Suppressor macrophage (primary cell): ENCODE data around the gene COLQ.

Experiments
- DNase-seq, 4 experiments: peaks; one replicate each; pipeline ENCODE4 v3.0.0-alpha.2; 2020 to 2022

Gene COLQ

GRCh38 chr3:15454965-15455364, 66.5 kb downstream of the COLQ start:
- no peak for DNase-seq

GRCh38 chr3:15453991-15454625, 67.4 kb downstream of the COLQ start:
- DNase-seq: no peak

GRCh38 chr3:15453501-15453900, 68.0 kb downstream of the COLQ start:
- no peak for DNase-seq

GRCh38 chr3:15452961-15453360, 68.5 kb downstream of the COLQ start:
- no peak for DNase-seq

GRCh38 chr3:15452156-15452555, 69.3 kb downstream of the COLQ start:
- no peak for DNase-seq

GRCh38 chr3:15451216-15452113, 70.0 kb downstream of the COLQ start:
- DNase-seq: no peak

DNA sequence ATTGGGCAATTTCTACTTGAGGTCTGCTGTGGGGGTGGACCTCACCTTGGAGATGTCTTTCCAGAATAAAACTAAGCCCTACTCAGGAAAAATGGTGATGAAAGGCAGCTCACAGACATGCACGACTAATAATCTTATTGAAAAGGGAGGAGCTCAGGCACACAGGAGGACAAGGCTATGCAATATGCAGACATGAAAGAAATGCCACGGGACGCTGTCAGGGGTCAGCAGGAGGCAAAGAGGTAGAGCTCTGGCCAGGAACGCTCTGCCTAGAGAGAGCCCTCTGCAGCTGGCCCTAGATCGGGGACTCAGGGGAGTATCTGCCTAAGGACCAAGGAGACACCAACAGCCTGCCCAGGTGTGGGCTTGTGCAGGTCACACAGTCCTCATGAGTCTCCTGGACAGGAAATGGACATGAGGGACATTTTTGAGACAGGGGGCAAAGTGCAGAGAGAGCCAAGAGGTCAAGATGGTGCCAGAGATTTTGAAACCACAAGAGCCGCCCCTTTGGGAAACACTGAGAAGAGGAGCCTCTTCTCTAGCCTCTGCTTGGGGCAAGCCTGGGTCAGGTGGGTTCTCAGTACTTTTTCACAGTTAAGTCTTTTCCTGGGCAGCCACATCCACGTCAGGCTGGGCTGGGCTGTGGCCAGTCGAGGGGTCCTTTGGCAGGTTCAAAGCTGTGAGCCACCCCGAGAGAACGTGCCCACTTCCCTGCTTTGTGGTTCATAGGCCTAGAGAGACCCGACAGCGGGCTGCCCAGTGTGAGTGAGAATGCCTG, 70.9 kb downstream of the COLQ start:
- DNase-seq: no peak

GRCh38 chr3:15449489-15450224, 71.8 kb downstream of the COLQ start:
- DNase-seq: no peak

DNA sequence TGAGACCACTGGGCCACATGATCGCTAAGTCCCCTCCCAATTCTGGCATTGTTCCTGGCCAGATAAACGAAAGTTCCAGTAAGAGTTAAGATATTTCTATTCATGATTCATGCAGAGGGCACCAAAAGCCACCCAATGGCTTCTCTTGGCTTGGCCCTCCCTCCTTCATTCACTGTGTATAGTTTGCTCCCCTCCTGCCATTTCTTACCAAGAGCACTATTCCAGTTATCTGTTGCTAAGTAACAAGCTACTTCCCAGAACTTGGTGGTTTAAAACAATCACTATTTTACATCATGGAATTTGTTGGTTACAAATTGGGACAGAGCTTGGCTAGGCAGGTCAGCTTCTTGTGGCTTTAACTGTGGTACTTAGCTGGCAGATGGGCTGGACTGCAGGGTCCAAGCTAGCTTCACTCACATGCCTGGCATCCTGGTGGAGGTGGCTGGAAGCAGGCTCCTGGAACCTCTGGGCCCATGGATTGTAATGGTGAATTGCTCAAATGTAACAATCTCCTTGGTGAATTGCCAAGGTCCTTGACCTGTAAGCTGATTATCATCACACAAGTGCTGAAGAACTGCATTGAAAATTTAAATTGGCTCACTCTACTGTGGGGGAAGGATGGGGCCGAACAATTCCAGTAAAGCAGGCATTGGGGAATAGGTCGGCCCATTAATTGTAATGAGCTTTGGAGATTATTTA, 77.5 kb downstream of the COLQ start:
- no peak for DNase-seq

DNA sequence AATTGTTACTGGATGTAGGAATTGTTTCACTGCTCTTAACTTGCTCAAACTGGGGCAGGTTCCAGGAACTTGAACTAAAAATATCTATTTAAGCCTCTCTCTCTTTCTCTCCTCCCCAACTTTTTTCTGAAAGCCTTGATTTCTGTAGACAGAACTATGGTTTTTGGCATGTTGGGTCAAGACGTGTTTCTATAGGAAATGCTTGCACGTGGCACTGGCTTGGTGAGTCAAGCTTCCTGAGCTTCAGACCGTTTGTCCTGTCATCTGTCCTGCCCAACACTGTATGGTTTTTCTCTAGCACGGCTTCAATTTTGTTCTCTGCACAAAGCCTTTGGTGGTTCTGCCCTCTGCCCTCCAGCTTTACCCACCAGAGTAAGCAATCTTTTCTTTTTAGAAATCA, 80.6 kb downstream of the COLQ start:
- DNase-seq: peak; percentile 63 to 82 (median 70)

DNA sequence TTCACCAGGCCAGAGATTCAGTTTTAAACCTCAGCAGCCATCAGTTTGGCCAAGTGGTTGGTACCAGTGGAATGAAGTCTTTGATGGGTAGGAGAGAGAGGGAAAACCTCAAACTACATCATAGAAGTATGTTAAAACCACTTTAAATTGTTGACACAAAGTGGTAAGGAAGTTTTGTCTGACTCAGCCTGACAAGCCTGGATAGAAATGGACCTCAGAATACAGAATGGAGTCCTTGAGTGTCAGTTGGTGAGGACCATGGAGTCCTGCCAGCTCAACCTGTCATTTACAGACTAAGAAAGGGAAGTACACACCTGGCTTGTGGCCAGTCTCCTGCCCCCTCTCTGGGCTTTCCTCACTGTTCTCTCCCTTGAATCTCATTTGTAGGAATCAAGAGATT, 82.0 kb downstream of the COLQ start:
- peak in 2 of 4 experiments; percentile 17 to 38 for DNase-seq

DNA sequence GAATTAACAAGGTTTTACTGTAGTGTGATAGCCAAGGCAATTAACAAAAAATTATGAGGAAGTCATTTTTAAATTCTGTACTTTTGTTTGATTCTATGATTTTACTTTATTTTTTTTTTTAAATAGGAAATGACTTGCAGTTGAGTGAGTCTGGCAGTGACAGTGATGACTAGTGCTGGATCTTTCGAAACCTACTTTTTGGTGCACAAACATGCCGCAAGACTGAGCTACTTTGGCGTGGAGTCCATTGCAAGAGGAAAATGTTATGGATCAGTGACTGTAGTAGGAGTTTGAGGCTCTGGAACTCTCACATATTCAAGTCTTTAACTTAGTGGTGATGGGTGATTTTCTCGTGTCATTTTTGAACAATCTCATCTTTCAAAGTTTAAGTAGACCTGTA, 82.5 kb downstream of the COLQ start:
- DNase-seq: peak; percentile 59 to 82 (median 72)

GRCh38 chr3:15436246-15436645, 85.3 kb downstream of the COLQ start:
- DNase-seq: no peak

- DNase-seq: no peak
These were observed 86.8 kb downstream of the COLQ start for GRCh38 chr3:15434756-15435155.

DNA sequence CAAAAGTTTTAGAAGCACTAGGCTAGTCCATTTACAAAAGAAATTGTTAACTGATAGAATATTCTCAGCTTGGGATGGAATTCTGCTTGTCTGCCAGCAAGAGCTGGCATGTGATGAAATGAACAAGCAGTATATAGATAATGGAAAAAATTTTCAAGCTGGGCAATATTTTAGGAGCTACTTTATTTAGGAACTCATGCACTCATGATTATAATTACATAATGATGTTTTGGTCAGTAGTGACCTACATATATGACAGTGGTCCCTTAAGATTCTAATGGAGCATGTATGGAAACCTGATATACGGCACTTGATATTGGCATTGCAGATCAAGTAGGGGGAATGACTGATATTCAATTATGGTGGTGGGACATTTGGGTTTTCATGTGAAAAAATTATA, 88.0 kb downstream of the COLQ start:
- DNase-seq: no peak

- DNase-seq: peak in 3 of 4 experiments; percentile 19 to 32 (median 19)
These were observed 90.2 kb downstream of the COLQ start for GRCh38 chr3:15431256-15431837.

GRCh38 chr3:15430624-15431023, 90.9 kb downstream of the COLQ start:
- DNase-seq: no peak

DNA sequence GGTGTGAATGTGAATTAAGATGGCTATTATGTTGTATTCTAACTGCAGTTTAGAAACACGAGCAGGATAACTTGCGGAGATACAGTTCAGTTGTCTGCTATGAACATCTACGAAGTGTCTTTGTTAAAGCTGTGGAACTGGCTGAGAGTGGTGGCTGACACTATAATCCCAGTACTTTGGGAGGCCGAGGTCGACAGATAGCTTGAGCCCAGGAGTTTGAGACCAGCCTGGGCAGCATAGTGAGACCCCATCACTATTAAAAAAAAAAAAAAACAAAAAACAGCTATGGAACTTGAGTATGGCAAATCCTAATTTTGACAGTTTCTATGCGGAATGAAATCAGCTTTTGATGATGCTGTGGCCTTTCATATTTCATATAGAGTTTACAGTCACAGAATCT, 92.4 kb downstream of the COLQ start:
- DNase-seq: no peak

GRCh38 chr3:15428539-15428938, 93.0 kb downstream of the COLQ start:
- peak; percentile 77 to 93 (median 81) for DNase-seq

- DNase-seq: peak; percentile 26 to 41 (median 36)
These were observed 93.5 kb downstream of the COLQ start for GRCh38 chr3:15427981-15428380.

DNA sequence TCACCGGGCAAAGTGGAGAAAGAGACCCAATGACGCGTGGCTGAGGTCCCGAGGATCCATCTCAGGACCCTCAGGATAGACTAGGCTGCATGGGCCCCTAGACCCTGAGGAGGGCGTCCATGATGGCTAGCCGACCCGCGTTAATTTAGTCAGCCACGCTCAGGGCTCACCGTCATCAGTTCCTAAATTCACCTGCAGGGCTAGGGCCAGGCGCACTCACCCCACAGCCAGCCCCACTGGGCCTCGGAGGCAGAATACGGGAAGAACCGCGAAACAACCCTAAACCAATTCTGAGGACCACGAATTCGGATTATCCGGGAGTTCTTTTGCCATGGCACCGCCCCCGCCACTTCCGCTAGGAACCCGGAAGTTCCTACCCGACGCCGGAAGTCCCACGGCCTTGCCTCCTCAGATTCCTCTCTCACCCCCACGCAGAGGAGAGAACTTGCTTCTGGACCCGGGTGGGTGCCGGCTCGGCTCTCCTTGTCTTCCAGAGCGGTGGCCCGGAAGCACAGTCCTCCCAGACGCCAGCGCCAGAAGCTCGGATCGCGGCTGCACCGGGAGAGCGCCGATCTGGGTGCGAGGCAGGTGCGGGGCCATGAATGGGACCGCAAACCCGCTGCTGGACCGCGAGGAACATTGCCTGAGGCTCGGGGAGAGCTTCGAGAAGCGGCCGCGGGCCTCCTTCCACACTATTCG, 94.2 kb downstream of the COLQ start, which contains the start of the genes EAF1 and METTL6:
EAF1 (plus strand) TSS at position 417 of the 699 bp plus-strand sequence; CDS start at position 599, 182 bp downstream.
METTL6 (minus strand) TSS at position 363 of the 699 bp plus-strand sequence. CDS start 1,033 bp downstream, outside the sequence.
- DNase-seq: peak; percentile 94 to 96 (median 96)
